Peyer's patch (tissue), 4 donors: ENCODE results near the gene FZD1. TPM values are rescaled to one million over a fixed set of nuclear protein-coding genes. Genes with fewer than 3 reads are reported as not detected.

Experiments
- DNase-seq, 3 donors: peaks; one replicate each; pipeline ENCODE4 v3.0.0-alpha.2; 2017 to 2019
- H3K27ac ChIP-seq, 4 donors: fragments of 200-600 bp; sonication (generic); one replicate each; pipeline ENCODE4 v1.5.1; 2016 to 2019
- H3K27me3 ChIP-seq, 2 donors: fragments of 200-600 bp; sonication (generic); one replicate each; pipeline ENCODE4 v1.5.1; 2019
- H3K36me3 ChIP-seq, 3 donors: fragments of 200-600 bp; sonication (generic); one replicate each; pipeline ENCODE4 v1.5.1; 2016 to 2019
- H3K4me1 ChIP-seq, 4 donors: fragments of 200-600 bp; sonication (generic); one replicate each; pipeline ENCODE4 v1.5.1; 2016 to 2019
- H3K4me3 ChIP-seq, 4 donors: fragments of 200-600 bp; sonication (generic); 1 replicate in 3 of 4; 2 replicates in 1 of 4; pipeline ENCODE4 v1.5.1; 2016 to 2019; ENCODE audit warnings: mild to moderate bottlenecking in 1 of 4
- H3K9me3 ChIP-seq, 4 donors: fragments of 200-600 bp; sonication (generic); one replicate each; pipeline ENCODE4 v1.5.1; 2016 to 2019; ENCODE audit warnings: mild to moderate bottlenecking in 1 of 4
- CTCF ChIP-seq, 6 experiments: fragments of 450-650 bp in 4 of 6; fragments of 200-600 bp in 2 of 6; sonication (generic) in 1 of 6; IDR thresholded peaks; one replicate each; pipeline ENCODE4 v1.5.1; 2017 to 2019; ENCODE audit warnings: antibody characterized with exemption in 6 of 6, mild to moderate bottlenecking in 3 of 6, moderate library complexity in 1 of 6
- POLR2A ChIP-seq, 2 donors: fragments of 450-650 bp; IDR thresholded peaks; one replicate each; pipeline ENCODE4 v1.5.1; 2017; ENCODE audit warnings: antibody characterized with exemption in 2 of 2, mild to moderate bottlenecking in 2 of 2, moderate library complexity in 2 of 2
- total RNA-seq, 4 donors: library from RNA; depleted of rRNA; stranded (reverse); fragments of >200 nt; gene quantifications; one replicate each; pipeline ENCODE4 v1.1.0, GENCODE V29; 2016

The FZD1 gene
- total RNA-seq, 4 donors from 2014 or later, result 1.7 to 12.6 (median 8.9) TPM

- Histone ChIP-seq H3K27me3 (no peaks in the 10 kb centered on the region), H3K36me3 (no peaks in the 10 kb centered on the region), H3K4me1 (no peaks in the 10 kb centered on the region), H3K9me3 (no peaks in the 10 kb centered on the region), H3K4me3 (no peak overlapping the region), H3K27ac (no peak overlapping the region)
- TF ChIP-seq POLR2A (IDR thresholded peaks at IDR 0.05) (no peak), CTCF (IDR thresholded peaks at IDR 0.05) (no peak)
- no peak for DNase-seq
Measured at GRCh38 chr7:91230503-91230902, 33.7 kb upstream of the FZD1 start.

- Histone ChIP-seq H3K9me3 (no peaks in the 10 kb centered on the region), H3K36me3 (no peaks in the 10 kb centered on the region), H3K27me3 (no peaks in the 10 kb centered on the region), H3K27ac (no peak overlapping the region), H3K4me1 (no peaks in the 10 kb centered on the region), H3K4me3 (no peak overlapping the region)
- no peak for TF ChIP-seq CTCF (IDR thresholded peaks at IDR 0.05)
- TF ChIP-seq POLR2A (IDR thresholded peaks at IDR 0.05), result no peak
- DNase-seq, result no peak
Measured at GRCh38 chr7:91233212-91233611, 31.0 kb upstream of the FZD1 start.

- Histone ChIP-seq H3K4me3 (no peak overlapping the region), H3K4me1 (peaks cover 0 to 3% (median 0%) of the 10 kb centered on the region in 4 donors), H3K27ac (no peak overlapping the region), H3K9me3 (no peaks in the 10 kb centered on the region), H3K27me3 (no peaks in the 10 kb centered on the region), H3K36me3 (no peaks in the 10 kb centered on the region)
- no peak for DNase-seq
- no peak for TF ChIP-seq CTCF (IDR thresholded peaks at IDR 0.05)
- no peak for TF ChIP-seq POLR2A (IDR thresholded peaks at IDR 0.05)
Measured at GRCh38 chr7:91235211-91235832, 28.9 kb upstream of the FZD1 start.

- peaks cover 0 to 8% (median 0%) of the 10 kb centered on the region in 4 donors for H3K4me1 ChIP-seq
- no peak for DNase-seq
- H3K9me3 ChIP-seq, result no peaks in the 10 kb centered on the region
- H3K27me3 ChIP-seq, result no peaks in the 10 kb centered on the region
- H3K4me3 ChIP-seq, result no peak overlapping the region
- no peak overlapping the region for H3K27ac ChIP-seq
- no peaks in the 10 kb centered on the region for H3K36me3 ChIP-seq
- TF ChIP-seq POLR2A (IDR thresholded peaks at IDR 0.05) (no peak), CTCF (IDR thresholded peaks at IDR 0.05) (no peak)
Measured at GRCh38 chr7:91239171-91239604, 25.0 kb upstream of the FZD1 start.

- no peaks in the 10 kb centered on the region for H3K36me3 ChIP-seq
- H3K4me1 ChIP-seq, result peaks cover 0 to 8% (median 0%) of the 10 kb centered on the region in 4 donors
- no peaks in the 10 kb centered on the region for H3K27me3 ChIP-seq
- no peak overlapping the region for H3K4me3 ChIP-seq
- TF ChIP-seq CTCF (IDR thresholded peaks at IDR 0.05), result no peak
- no peak for TF ChIP-seq POLR2A (IDR thresholded peaks at IDR 0.05)
- DNase-seq, result no peak
- H3K9me3 ChIP-seq, result no peaks in the 10 kb centered on the region
- no peak overlapping the region for H3K27ac ChIP-seq
Measured at GRCh38 chr7:91239772-91240171, 24.5 kb upstream of the FZD1 start.
